A549 (cell line): ENCODE measurements around the gene HARBI1.

Experiments used
- CEBPB ChIP-seq, 2 experiments: fragments of >200 bp in 1 of 2; sonication (Bioruptor Twin) in 1 of 2; formaldehyde crosslinking in 1 of 2; IDR thresholded peaks; 2 replicates each; pipeline ENCODE4 v1.6.1; 2012 to 2016
- CTCF ChIP-seq: fragments of >200 bp; sonication (Bioruptor Twin); formaldehyde crosslinking; IDR thresholded peaks from 3 replicates; pipeline ENCODE4 v1.5.1; 2016
- EHMT2 ChIP-seq: fragments of 200-600 bp; sonication (generic); IDR thresholded peaks from 2 replicates; pipeline ENCODE4 v1.6.1; 2016; ENCODE audit warnings: antibody characterized with exemption, low read depth, mild to moderate bottlenecking, moderate library complexity
- EP300 ChIP-seq, 2 experiments: fragments of >200 bp; sonication (Bioruptor Twin); formaldehyde crosslinking; IDR thresholded peaks; 2 replicates in 1 of 2; 3 replicates in 1 of 2; pipeline ENCODE4 v1.6.1; 2016 to 2017
- MAFK ChIP-seq: fragments of 450-650 bp; IDR thresholded peaks from 2 replicates; pipeline ENCODE4 v1.6.1; 2014; ENCODE audit not compliant: partially characterized antibody
- RFX5 ChIP-seq: fragments of 450-650 bp; IDR thresholded peaks from 2 replicates; pipeline ENCODE4 v1.7.1; 2014; ENCODE audit warnings: antibody characterized with exemption, mild to moderate bottlenecking, moderate library complexity
- TF ChIP-seq, protein P1 (sequence below): fragments of 450-650 bp; IDR thresholded peaks from 2 replicates; pipeline ENCODE4 v1.6.1; 2014; ENCODE audit warnings: antibody characterized with exemption
- TF ChIP-seq, protein P2 (sequence below): fragments of 250-450 bp; sonication (Bioruptor Pico); IDR thresholded peaks from 2 replicates; pipeline ENCODE4 v1.5.0; 2021; ENCODE audit warnings: mild to moderate bottlenecking, moderate library complexity, borderline replicate concordance

GRCh38 chr11:46588915-46589314 lies 28.1 kb downstream of the HARBI1 start:
- TF ChIP-seq CTCF = no peak
- TF ChIP-seq, protein P1, sequence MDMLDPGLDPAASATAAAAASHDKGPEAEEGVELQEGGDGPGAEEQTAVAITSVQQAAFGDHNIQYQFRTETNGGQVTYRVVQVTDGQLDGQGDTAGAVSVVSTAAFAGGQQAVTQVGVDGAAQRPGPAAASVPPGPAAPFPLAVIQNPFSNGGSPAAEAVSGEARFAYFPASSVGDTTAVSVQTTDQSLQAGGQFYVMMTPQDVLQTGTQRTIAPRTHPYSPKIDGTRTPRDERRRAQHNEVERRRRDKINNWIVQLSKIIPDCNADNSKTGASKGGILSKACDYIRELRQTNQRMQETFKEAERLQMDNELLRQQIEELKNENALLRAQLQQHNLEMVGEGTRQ = no peak
- no peak for TF ChIP-seq EP300 (IDR thresholded peaks at IDR 0.05)
- TF ChIP-seq MAFK = no peak
- no peak for TF ChIP-seq CEBPB (IDR thresholded peaks at IDR 0.05)
- no peak for TF ChIP-seq RFX5
- TF ChIP-seq EHMT2 = no peak
- TF ChIP-seq, protein P2, sequence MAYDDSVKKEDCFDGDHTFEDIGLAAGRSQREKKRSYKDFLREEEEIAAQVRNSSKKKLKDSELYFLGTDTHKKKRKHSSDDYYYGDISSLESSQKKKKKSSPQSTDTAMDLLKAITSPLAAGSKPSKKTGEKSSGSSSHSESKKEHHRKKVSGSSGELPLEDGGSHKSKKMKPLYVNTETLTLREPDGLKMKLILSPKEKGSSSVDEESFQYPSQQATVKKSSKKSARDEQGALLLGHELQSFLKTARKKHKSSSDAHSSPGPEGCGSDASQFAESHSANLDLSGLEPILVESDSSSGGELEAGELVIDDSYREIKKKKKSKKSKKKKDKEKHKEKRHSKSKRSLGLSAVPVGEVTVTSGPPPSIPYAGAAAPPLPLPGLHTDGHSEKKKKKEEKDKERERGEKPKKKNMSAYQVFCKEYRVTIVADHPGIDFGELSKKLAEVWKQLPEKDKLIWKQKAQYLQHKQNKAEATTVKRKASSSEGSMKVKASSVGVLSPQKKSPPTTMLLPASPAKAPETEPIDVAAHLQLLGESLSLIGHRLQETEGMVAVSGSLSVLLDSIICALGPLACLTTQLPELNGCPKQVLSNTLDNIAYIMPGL (CRISPR knock-in tag) = no peak
